Islet precursor cell (in vitro differentiated cells): ENCODE measurements around the gene WDR70.
"Not testable (repeated sequence)": the region's sequence is repeated elsewhere in the genome, so short reads cannot be mapped to it uniquely, and the experiment has no call there.

Experiments used
- DNase-seq: peaks from one replicate; pipeline ENCODE4 v3.0.0-alpha.2; 2018

WDR70 gene

DNA sequence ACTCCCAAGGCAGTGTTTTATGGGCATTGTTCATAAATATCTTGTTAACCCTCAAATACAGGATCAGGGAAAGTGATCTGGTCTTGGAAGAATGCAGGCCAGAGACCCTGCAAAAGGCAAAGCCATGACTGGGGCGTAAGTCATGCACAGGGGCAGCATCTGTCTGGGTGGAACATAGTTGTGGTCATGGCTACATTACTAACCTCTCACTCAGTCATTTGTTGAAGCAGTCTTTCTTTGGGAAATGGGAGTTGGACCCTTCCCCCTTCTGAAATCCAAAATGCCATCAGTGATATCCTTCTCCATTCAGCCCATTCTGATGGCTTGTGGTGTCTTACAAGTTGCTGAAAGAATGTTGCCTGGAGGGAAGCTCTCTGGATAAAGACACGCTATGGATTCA lies 392.6 kb downstream of the WDR70 start:
- DNase-seq = peak; percentile 96

- no peak for DNase-seq
Measured at GRCh38 chr5:37772255-37772654, 393.1 kb downstream of the WDR70 start.

GRCh38 chr5:37773809-37774208 lies 394.7 kb downstream of the WDR70 start:
- DNase-seq = no peak

- no peak for DNase-seq
Measured at GRCh38 chr5:37774912-37775483, 395.9 kb downstream of the WDR70 start.

GRCh38 chr5:37776826-37777225 lies 397.7 kb downstream of the WDR70 start:
- DNase-seq = no peak

GRCh38 chr5:37777432-37778130 lies 398.5 kb downstream of the WDR70 start:
- no peak for DNase-seq

DNA sequence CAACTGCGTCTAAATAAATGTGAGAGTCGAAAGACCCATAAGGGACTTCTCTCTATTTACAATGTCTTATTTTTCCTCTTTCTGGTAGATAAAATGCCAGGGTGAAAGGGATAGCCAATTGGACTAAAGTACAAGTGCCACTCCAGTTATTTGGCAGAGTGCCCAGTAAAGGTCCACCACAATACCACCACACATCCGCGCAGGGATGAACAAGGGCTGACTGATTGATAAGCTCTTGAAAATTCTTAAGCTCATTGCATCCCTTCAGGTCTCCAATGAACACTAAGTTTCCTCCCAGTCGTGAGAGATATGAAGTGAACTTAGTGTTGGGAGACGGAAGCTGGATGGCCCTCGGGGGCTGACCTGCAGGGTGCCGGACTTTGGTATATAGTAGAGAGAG lies 402.3 kb downstream of the WDR70 start:
- DNase-seq = not testable (repeated sequence)

- DNase-seq = no peak
Measured at GRCh38 chr5:37786416-37786815, 407.3 kb downstream of the WDR70 start.

GRCh38 chr5:37786862-37787519 lies 407.9 kb downstream of the WDR70 start:
- DNase-seq = no peak

DNA sequence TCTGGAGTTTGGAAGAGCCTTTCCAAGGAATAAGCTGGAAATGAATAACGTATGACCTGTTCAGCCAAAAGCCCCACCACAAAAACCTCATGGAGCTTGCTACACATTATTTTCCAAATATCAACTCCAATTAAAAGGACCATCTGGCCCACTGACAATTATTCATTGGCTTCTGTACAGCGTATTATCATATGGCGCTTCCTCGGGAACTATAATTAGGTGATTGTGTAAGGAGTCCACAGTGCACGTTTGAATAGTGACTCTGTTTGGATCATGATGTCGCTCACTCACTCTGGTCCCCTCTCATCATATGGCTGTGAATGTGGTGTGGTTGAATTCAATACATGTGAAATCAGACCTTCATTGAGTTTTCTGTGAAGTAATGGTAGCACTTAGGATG lies 408.6 kb downstream of the WDR70 start:
- DNase-seq = no peak

- no peak for DNase-seq
Measured at GRCh38 chr5:37789991-37790390, 410.9 kb downstream of the WDR70 start.

DNA sequence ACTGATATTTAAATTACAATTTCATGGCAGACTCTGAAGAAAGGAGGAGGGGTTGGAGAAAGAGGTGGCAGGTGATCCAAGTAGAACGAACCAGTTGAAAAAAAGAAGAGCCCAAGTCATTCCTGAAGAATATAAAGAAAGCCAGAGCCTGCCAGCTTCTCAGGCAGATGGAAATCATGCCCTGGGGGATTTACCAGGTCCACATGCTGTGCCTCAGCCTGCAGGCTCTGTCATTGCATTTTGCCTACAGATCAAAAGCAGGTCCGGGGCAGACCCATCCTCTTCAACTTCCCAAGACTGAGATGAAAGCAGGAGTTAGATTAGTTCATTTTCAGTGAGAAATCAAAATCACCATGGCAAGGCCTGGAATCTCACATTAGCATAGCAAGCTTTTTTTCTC lies 412.2 kb downstream of the WDR70 start:
- DNase-seq = no peak

DNA sequence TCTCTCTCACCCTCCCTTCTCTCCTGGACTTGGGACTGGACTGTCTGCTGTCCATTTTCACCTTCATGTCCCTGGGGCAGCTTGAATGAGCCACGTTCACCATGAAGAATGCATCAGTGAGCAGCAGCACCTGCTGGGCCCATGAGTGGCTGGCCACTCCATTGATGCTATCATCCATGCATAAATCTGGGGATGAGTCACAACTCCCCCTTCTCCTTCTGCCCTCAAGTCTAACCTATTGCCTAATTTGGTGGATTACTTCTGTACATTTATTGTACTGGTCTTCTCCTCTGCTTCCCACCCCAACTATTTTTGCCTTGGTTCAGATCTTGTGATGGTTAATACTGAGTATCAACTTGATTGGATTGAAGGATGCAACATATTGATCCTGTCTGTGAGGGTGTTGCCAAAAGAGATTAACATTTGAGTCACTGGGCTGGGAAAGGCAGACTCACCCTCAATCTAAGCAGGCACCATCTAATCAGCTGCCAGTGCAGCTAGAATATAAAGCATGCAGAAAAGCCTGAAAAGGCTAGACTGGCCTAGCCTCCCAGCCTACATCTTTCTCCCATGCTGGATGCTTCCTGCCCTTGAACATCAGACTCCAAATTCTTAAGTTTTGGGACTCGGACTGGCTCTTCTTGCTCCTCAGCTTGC lies 414.0 kb downstream of the WDR70 start:
- peak; percentile 61 for DNase-seq

GRCh38 chr5:37795292-37795691 lies 416.2 kb downstream of the WDR70 start:
- DNase-seq = not testable (repeated sequence)

DNA sequence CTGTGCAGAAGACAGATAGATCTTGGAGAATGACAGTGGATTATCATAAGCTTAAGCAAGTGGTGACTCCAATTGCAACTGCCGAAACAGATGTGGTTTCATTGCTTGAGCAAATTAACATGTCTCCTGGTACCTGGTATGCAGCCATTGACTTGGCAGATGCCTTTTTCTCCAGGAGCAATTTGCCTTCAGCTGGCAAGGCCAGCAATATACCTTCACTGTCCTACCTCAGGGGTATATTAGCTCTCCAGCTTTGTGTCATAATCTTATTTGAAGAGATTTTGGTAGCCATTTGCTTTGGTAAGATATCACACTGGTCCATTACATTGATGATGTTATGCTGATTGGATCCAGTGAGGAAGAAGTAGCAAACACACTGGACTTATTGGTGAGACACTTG lies 417.3 kb downstream of the WDR70 start:
- not testable (repeated sequence) for DNase-seq

- DNase-seq = no peak
Measured at GRCh38 chr5:37799865-37800421, 420.8 kb downstream of the WDR70 start.

GRCh38 chr5:37801521-37801920 lies 422.4 kb downstream of the WDR70 start:
- no peak for DNase-seq
